H1 (cell line): ENCODE data around the gene USP1. TPM values are rescaled to one million over a fixed set of nuclear protein-coding genes. Genes with fewer than 3 reads are reported as not detected.

ENCODE experiments used
- CTCF ChIA-PET: fragments of 300-600 bp; sonication (Branson Sonifier 250); formaldehyde crosslinking; loops from one replicate; lab custom pipeline; 2021; ENCODE audit not compliant: partially characterized antibody; lab: Charles Lee
- POLR2A ChIA-PET: fragments of 300-600 bp; sonication (Branson Sonifier 250); formaldehyde crosslinking; loops from one replicate; lab custom pipeline; 2021; ENCODE audit warnings: inconsistent platforms; ENCODE audit not compliant: partially characterized antibody; lab: Charles Lee
- DNase-seq, 2 experiments: peaks; one replicate each; pipeline versions ENCODE4 v3.0.0 to v3.0.0-alpha.2; 2010 to 2022; ENCODE audit warnings: low spot score in 2 of 2, low read depth in 1 of 2, mixed read lengths in 1 of 2
- FAIRE-seq: peaks from 2 replicates; lab custom pipeline; 2011; peaks lifted over from hg19 to GRCh38; lab: Jason Lieb, UNC
- H2AFZ ChIP-seq: 2 replicates; pipeline ENCODE4 v1.8.1; 2012; ENCODE audit warnings: low read length, inconsistent platforms
- H2AK5ac ChIP-seq: 2 replicates; pipeline ENCODE4 v1.6.1; 2013; ENCODE audit warnings: low read depth, low read length
- H2BK120ac ChIP-seq: replicated peaks from 2 replicates; pipeline ENCODE3; 2013; ENCODE audit warnings: low read depth, low read length, inconsistent platforms
- H2BK12ac ChIP-seq: 2 replicates; pipeline ENCODE4 v1.6.1; 2013; ENCODE audit warnings: low read depth, low read length
- H2BK15ac ChIP-seq: 2 replicates; pipeline ENCODE4 v1.6.1; 2013; ENCODE audit warnings: low read length
- H2BK20ac ChIP-seq: 2 replicates; pipeline ENCODE4 v1.6.1; 2013; ENCODE audit warnings: low read length
- H2BK5ac ChIP-seq: 2 replicates; pipeline ENCODE4 v1.6.1; 2013; ENCODE audit warnings: low read depth, low read length
- H3K14ac ChIP-seq: 2 replicates; pipeline ENCODE4 v1.6.1; 2013; ENCODE audit warnings: inconsistent platforms; ENCODE audit not compliant: insufficient read length
- H3K18ac ChIP-seq: 2 replicates; pipeline ENCODE4 v1.6.1; 2013; ENCODE audit warnings: low read length; ENCODE audit errors: extremely low read depth
- H3K23ac ChIP-seq: 2 replicates; pipeline ENCODE4 v1.6.1; 2013; ENCODE audit warnings: inconsistent platforms; ENCODE audit not compliant: insufficient read length
- H3K23me2 ChIP-seq: 2 replicates; pipeline ENCODE4 v1.6.1; 2013; ENCODE audit warnings: low read depth, low read length
- H3K27ac ChIP-seq: 2 replicates; pipeline ENCODE4 v1.6.1; 2011; ENCODE audit warnings: low read depth, low read length, inconsistent platforms
- H3K27me3 ChIP-seq, 4 experiments: replicated peaks in 1 of 4; 1 replicate in 1 of 4; 2 replicates in 3 of 4; pipeline versions ENCODE4 v1.6.1 to v1.8.1; 2011 to 2013; ENCODE audit warnings: low read length in 3 of 4, mild to moderate bottlenecking in 3 of 4, inconsistent platforms in 2 of 4, mixed read lengths in 2 of 4, moderate library complexity in 1 of 4; ENCODE audit not compliant: control insufficient read depth in 3 of 4, insufficient read depth in 3 of 4; ENCODE audit errors: extremely low read depth in 1 of 4
- H3K36me3 ChIP-seq, 4 experiments: 2 replicates each; pipeline versions ENCODE4 v1.6.1 to v1.8.1; 2011 to 2013; ENCODE audit warnings: mild to moderate bottlenecking in 4 of 4, low read length in 3 of 4, moderate library complexity in 2 of 4, control low read depth in 1 of 4, inconsistent platforms in 1 of 4; ENCODE audit not compliant: insufficient read depth in 4 of 4, control insufficient read depth in 2 of 4
- H3K4ac ChIP-seq: replicated peaks from 2 replicates; pipeline ENCODE3; 2013; ENCODE audit warnings: low read length, low read depth, mixed read lengths, inconsistent platforms; ENCODE audit not compliant: insufficient read length
- H3K4me1 ChIP-seq, 4 experiments: replicated peaks in 1 of 4; 1 replicate in 1 of 4; 2 replicates in 3 of 4; pipeline versions ENCODE4 v1.6.1 to v1.8.1; 2011 to 2013; ENCODE audit warnings: low read length in 3 of 4, inconsistent platforms in 2 of 4, mixed read lengths in 1 of 4; ENCODE audit not compliant: insufficient read depth in 4 of 4, control insufficient read depth in 3 of 4
- H3K4me2 ChIP-seq, 2 experiments: 2 replicates each; pipeline versions ENCODE4 v1.6.1 to v1.8.1; 2011 to 2013; ENCODE audit warnings: low read depth in 2 of 2, low read length in 2 of 2, control low read depth in 1 of 2, inconsistent platforms in 1 of 2, mild to moderate bottlenecking in 1 of 2; ENCODE audit not compliant: insufficient read depth in 1 of 2
- H3K4me3 ChIP-seq, 4 experiments: fragments of 200-600, 300-600 bp in 1 of 4; sonication (generic), shearing (Covaris generic), sonication (Bioruptor Twin) in 1 of 4; 2 replicates each; pipeline versions ENCODE4 v1.5.1 to v1.8.1; 2011 to 2016; ENCODE audit warnings: low read length in 4 of 4, low read depth in 3 of 4, control low read depth in 2 of 4, inconsistent platforms in 2 of 4, mild to moderate bottlenecking in 2 of 4, mixed read lengths in 1 of 4, moderate library complexity in 1 of 4; ENCODE audit not compliant: insufficient read depth in 2 of 4; ENCODE audit errors: extremely low read depth in 1 of 4
- H3K56ac ChIP-seq: replicated peaks from 2 replicates; pipeline ENCODE3; 2013; ENCODE audit warnings: low read depth, mild to moderate bottlenecking, mixed read lengths, low read length, inconsistent platforms; ENCODE audit not compliant: insufficient read length
- H3K79me1 ChIP-seq: 2 replicates; pipeline ENCODE4 v1.6.1; 2013; ENCODE audit warnings: low read depth, low read length, control low read depth
- H3K79me2 ChIP-seq, 2 experiments: 2 replicates each; pipeline versions ENCODE4 v1.6.1 to v1.8.1; 2012 to 2013; ENCODE audit warnings: low read length in 2 of 2, mild to moderate bottlenecking in 2 of 2, inconsistent platforms in 1 of 2; ENCODE audit not compliant: insufficient read depth in 2 of 2, control insufficient read depth in 1 of 2
- H3K9ac ChIP-seq, 4 experiments: replicated peaks in 1 of 4; 1 replicate in 1 of 4; 2 replicates in 3 of 4; pipeline versions ENCODE4 v1.6.1 to v1.8.1; 2011 to 2013; ENCODE audit warnings: low read depth in 3 of 4, low read length in 3 of 4, control low read depth in 2 of 4, mild to moderate bottlenecking in 2 of 4, moderate library complexity in 2 of 4, inconsistent platforms in 1 of 4; ENCODE audit errors: extremely low read depth in 1 of 4
- H3K9me3 ChIP-seq, 2 experiments: 2 replicates each; pipeline versions ENCODE4 v1.6.1 to v1.8.1; 2012 to 2013; ENCODE audit warnings: mild to moderate bottlenecking in 2 of 2, moderate library complexity in 2 of 2, control low read depth in 1 of 2, inconsistent platforms in 1 of 2, low read depth in 1 of 2, low read length in 1 of 2, mixed read lengths in 1 of 2; ENCODE audit not compliant: insufficient read depth in 2 of 2
- H4K20me1 ChIP-seq, 2 experiments: replicated peaks in 1 of 2; 2 replicates each; pipeline versions ENCODE3 to v1.8.1; 2011 to 2013; ENCODE audit warnings: inconsistent platforms in 2 of 2, low read length in 2 of 2, mild to moderate bottlenecking in 1 of 2; ENCODE audit not compliant: insufficient read depth in 2 of 2, control insufficient read depth in 1 of 2
- H4K5ac ChIP-seq: 2 replicates; pipeline ENCODE4 v1.6.1; 2013; ENCODE audit warnings: low read length, low read depth, mixed read lengths, inconsistent platforms; ENCODE audit not compliant: insufficient read length
- H4K8ac ChIP-seq: 2 replicates; pipeline ENCODE4 v1.8.0; 2013; ENCODE audit warnings: mild to moderate bottlenecking, moderate library complexity, low read length, inconsistent platforms; ENCODE audit not compliant: insufficient read depth; ENCODE audit errors: extremely low read depth
- H4K91ac ChIP-seq: replicated peaks from 2 replicates; pipeline ENCODE3; 2013; ENCODE audit warnings: low read length, mixed read lengths, inconsistent platforms; ENCODE audit not compliant: insufficient read length
- CREB1 ChIP-seq: IDR thresholded peaks from 2 replicates; pipeline ENCODE4 v1.6.1; 2012; ENCODE audit warnings: inconsistent platforms
- CTBP2 ChIP-seq: IDR thresholded peaks from 2 replicates; pipeline ENCODE4 v1.7.0; 2011; ENCODE audit warnings: borderline replicate concordance, mild to moderate bottlenecking, moderate library complexity, mixed read lengths, low read length; ENCODE audit not compliant: insufficient read depth, insufficient read length
- EGR1 ChIP-seq: IDR thresholded peaks from 2 replicates; pipeline ENCODE4 v1.6.1; 2011; ENCODE audit warnings: low read depth, low read length, borderline replicate concordance
- KDM5A ChIP-seq: fragments of 200-600 bp; IDR thresholded peaks from 2 replicates; pipeline ENCODE4 v1.7.1; 2012; ENCODE audit warnings: mild to moderate bottlenecking, low read length, inconsistent platforms, mixed read lengths
- SIX5 ChIP-seq: IDR thresholded peaks from 2 replicates; pipeline ENCODE4 v1.6.1; 2011; ENCODE audit warnings: mild to moderate bottlenecking, low read depth, low read length
- TAF1 ChIP-seq: IDR thresholded peaks from 2 replicates; pipeline ENCODE4 v1.6.1; 2011; ENCODE audit warnings: mild to moderate bottlenecking, low read depth, low read length
- TAF7 ChIP-seq: optimal IDR thresholded peaks from 2 replicates; pipeline ENCODE3; 2011; ENCODE audit warnings: low read depth, mild to moderate bottlenecking, inconsistent platforms, low read length, moderate library complexity, borderline replicate concordance
- ZNF274 ChIP-seq: IDR thresholded peaks from 2 replicates; pipeline ENCODE4 v1.7.0; 2012; ENCODE audit warnings: low read length, borderline replicate concordance; ENCODE audit errors: extremely low read depth
- WGBS, 2 experiments: shearing (Covaris generic) in 1 of 2; methylation state at CpG; one replicate each; pipeline versions ENCODE4 v1.1.6 to v1.1.7; 2013 to 2015; ENCODE audit warnings: low lambda C conversion rate in 2 of 2, mixed read lengths in 2 of 2, inconsistent platforms in 1 of 2, low coverage in 1 of 2, missing lambda C conversion rate in 1 of 2; ENCODE audit not compliant: insufficient replicate concordance in 2 of 2, insufficient coverage in 1 of 2, insufficient read length in 1 of 2; ENCODE audit errors: extremely low coverage in 1 of 2, missing lambda C conversion rate in 1 of 2; 5-methylcytosine and 5-hydroxymethylcytosine counted together
- polyA plus RNA-seq, 7 experiments: library from polyadenylated mRNA; depleted of rRNA in 3 of 7; stranded (reverse) in 5 of 7; unstranded in 2 of 7; fragments of >200 nt in 5 of 7; fragments of 200-250 nt in 2 of 7; gene quantifications; 1 replicate in 5 of 7; 2 replicates in 1 of 7; 4 replicates in 1 of 7; pipeline versions ENCODE4 v1.2.1 to v1.2.3, GENCODE V29; 2011 to 2013; ENCODE audit warnings: missing spikeins in 2 of 7, mixed read lengths in 2 of 7
- total RNA-seq: library from RNA; stranded (reverse); fragmentation: NEBNext Ultra II Directional; extraction: Animal tissue kit (Norgen Biotek cat#: 25700); gene quantifications from 2 replicates; pipeline ENCODE4 v1.2.1, GENCODE V29; 2021

Gene USP1
- total and polyA plus RNA-seq, 2 of the 8 experiments (the other 6 are each of a cell fraction or from before 2014, with no cell fraction given): 9.1 to 49.6 TPM

- H2BK12ac ChIP-seq: no peak overlapping the region
- POLR2A ChIA-PET: no interaction called here
- H3K56ac ChIP-seq: no peak overlapping the region
- H4K5ac ChIP-seq: no peak overlapping the region
- no peaks in the 10 kb centered on the region for H3K79me2 ChIP-seq
- no peak overlapping the region for H2BK5ac ChIP-seq
- no peak overlapping the region for H2BK20ac ChIP-seq
- H2BK15ac ChIP-seq: no peak overlapping the region
- H2AFZ ChIP-seq: no peak overlapping the region
- H3K4ac ChIP-seq: no peak overlapping the region
- no peak overlapping the region for H2AK5ac ChIP-seq
- H3K23me2 ChIP-seq: no peaks in the 10 kb centered on the region
- H3K23ac ChIP-seq: no peak overlapping the region
- no peak overlapping the region for H3K14ac ChIP-seq
- CTCF ChIA-PET: no interaction called here
- no peaks in the 10 kb centered on the region for H4K20me1 ChIP-seq
- H3K9ac ChIP-seq: no peak overlapping the region
- H3K9me3 ChIP-seq: no peaks in the 10 kb centered on the region
- no peak overlapping the region for H2BK120ac ChIP-seq
- H3K79me1 ChIP-seq: no peaks in the 10 kb centered on the region
- no peak overlapping the region for H4K8ac ChIP-seq
- H3K27me3 ChIP-seq: peaks cover 0 to 1% (median 0%) of the 10 kb centered on the region in 4 experiments; a peak in 1 of 7 replicates
- no peak overlapping the region for H4K91ac ChIP-seq
- no peaks in the 10 kb centered on the region for H3K4me1 ChIP-seq
- no peak overlapping the region for H3K27ac ChIP-seq
- WGBS, 2 experiments: 88% methylated on average over 3 of the region's 3 CpGs; no CpG with 5 or more reads in 1 of the 2 experiments
- FAIRE-seq: no peak
- no peak overlapping the region for H3K4me2 ChIP-seq
- DNase-seq: no peak
- H3K4me3 ChIP-seq: no peak overlapping the region
- H3K18ac ChIP-seq: no peak overlapping the region
- peaks cover 0 to 2% (median 0%) of the 10 kb centered on the region in 4 experiments; a peak in 1 of 8 replicates for H3K36me3 ChIP-seq
- TF ChIP-seq TAF7: no peak
- TF ChIP-seq KDM5A: no peak
- TF ChIP-seq CTBP2: no peak
- no peak for TF ChIP-seq SIX5
- TF ChIP-seq CREB1: no peak
- TF ChIP-seq TAF1: no peak
- no peak for TF ChIP-seq ZNF274
- no peak for TF ChIP-seq EGR1
These were observed 25.5 kb downstream of the USP1 start for GRCh38 chr1:62462370-62462769.
